ENCODE results near the gene GLT8D2.
"Not testable (repeated sequence)": the region's sequence is repeated elsewhere in the genome, so short reads cannot be mapped to it uniquely, and the experiment has no call there.

The GLT8D2 gene

DNA sequence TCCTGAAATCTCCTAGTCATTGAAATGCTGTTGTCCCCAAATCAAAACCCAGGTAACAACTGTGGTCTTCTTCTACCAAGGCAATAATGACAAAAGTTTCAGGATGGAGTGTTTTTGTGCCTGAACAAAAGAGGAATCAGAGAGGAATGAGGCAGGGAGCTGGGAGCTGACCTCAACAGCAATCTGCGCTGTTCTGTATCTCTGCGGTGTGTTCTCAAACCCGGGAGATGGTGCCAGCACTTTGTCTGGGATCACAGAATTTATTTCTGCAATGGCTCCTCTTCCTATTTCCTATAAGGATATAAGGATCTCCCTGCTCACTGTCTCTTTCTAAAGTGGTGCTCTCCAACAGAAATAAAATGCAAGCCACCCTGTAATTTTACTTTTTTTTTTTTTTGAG, 449 bp upstream of the GLT8D2 start:
- DNase-seq: no peak

DNA sequence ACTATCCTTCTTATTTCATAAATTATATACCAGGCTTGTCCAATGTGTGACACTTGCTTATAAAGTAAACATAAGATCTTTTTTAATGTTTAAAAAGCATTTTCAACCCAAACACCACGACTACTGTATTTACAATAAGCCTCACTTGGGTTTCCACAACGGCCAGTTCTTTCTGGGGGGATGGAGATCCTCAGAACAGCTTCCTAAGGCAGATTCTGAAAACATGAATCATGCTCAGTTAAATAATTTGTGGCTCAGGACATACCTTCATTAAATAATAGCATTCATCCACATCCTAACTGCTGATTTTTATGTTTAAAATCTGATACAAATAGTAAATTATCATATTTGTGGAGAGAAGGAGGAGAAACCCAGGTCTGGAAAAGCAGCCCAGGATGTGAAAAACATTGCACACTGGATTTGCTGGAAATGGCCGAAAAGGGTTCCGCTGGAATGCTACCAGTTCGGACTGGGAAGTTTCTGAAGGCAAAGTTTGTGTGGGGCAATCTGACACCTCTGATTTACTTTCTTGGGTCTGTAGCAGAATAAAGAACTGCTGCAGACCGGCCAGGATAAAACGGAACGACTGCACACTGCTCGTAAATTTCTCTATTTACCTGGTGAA, 597 bp downstream of the GLT8D2 start:
- DNase-seq: no peak

- DNase-seq: no peak
Measured at GRCh38 chr12:104048811-104049210, 1.2 kb downstream of the GLT8D2 start.

GRCh38 chr12:104048162-104048561, 1.8 kb downstream of the GLT8D2 start:
- DNase-seq: no peak

DNA sequence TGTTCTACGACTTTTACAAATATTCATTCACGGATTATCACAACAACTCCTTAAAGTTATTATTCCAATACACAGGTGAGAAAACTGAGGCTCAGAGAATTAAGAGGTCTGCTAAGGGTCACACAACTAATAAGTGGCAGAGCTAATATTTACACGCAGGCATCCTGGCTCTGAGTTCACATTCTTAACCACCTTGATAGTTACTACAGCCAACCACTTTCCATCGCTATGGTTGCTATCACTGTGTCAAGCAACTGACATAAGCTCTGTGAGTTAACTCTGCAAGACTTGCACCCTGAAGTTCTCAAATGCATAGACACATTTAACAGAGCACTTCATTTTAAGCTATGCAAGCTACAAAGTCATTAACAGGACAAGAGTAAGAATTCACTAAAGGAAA, 3.7 kb downstream of the GLT8D2 start:
- DNase-seq: no peak

- no peak for DNase-seq
Measured at GRCh38 chr12:104044158-104044557, 5.8 kb downstream of the GLT8D2 start.

DNA sequence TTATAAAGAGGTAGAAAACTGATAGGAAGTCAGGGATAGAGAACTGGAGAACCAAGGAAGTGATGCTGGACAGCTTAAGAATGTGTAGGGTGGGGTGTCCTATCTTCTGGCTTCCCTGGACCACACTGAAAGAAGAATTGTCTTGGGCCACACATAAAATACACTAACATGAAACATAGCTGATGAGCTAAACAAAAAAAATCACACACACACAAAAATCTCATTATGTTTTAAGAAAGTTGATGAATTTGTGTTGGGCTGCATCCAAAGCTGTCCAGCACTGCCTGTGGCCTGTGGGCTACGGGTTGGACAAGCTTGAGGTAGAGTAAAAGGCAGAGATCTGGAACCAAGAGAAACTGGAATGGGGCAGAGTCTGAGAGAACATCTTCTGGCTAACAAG, 7.4 kb downstream of the GLT8D2 start:
- DNase-seq: no peak

- DNase-seq: not testable (repeated sequence)
Measured at GRCh38 chr12:104039769-104040168, 10.2 kb downstream of the GLT8D2 start.

DNA sequence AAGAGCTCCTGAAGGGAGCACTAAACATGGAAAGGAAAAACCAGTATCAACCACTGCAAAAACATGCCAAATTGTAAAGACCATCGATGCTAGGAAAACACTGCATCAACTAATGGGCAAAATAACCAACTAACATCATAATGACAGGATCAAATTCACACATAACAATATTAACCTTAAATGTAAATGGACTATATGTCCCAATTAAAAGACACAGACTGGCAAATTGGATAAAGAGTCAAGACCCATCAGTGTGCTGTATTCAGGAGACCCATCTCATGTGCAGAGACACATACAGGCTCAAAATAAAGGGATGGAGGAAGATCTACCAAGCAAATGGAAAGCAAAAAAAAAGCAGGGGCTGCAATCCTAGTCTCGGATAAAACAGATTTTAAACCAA, 13.8 kb downstream of the GLT8D2 start:
- not testable (repeated sequence) for DNase-seq

DNA sequence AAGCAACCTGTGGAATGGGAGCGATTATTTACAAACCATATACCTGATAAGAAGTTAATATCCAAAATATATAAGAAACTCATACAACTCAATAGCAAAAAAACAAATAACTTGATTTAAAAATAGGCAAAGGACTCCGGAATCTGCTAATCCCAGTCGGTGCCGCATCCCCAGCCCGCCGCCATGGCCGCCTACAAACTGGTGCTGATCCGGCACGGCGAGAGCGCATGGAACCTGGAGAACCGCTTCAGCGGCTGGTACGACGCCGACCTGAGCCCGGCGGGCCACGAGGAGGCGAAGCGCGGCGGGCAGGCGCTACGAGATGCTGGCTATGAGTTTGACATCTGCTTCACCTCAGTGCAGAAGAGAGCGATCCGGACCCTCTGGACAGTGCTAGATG, 19.4 kb downstream of the GLT8D2 start:
- DNase-seq: not testable (repeated sequence)

- no peak for DNase-seq
Measured at GRCh38 chr12:104026841-104027599, 23.0 kb downstream of the GLT8D2 start.

DNA sequence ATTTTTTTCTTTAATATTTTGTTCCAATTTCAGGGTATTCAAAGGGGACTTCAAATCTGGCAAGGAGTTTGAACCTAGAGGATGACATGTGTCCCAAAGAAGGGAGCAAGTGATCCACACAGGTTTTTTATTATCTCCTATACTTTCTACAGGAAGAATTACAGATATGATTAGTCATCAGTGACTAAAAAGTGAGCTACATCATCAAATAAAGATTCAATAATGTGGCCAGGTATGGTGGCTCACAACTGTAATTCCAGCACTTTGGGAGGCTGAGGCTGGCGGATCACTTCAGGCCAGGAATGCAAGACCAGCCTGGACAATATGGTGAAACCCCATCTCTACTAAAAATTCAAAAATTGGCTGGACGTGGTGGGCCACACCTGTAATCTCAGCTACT, 24.2 kb downstream of the GLT8D2 start:
- no peak for DNase-seq

- DNase-seq: no peak
Measured at GRCh38 chr12:104024348-104024747, 25.6 kb downstream of the GLT8D2 start.

GRCh38 chr12:104023710-104024109, 26.3 kb downstream of the GLT8D2 start:
- DNase-seq: no peak

GRCh38 chr12:104022786-104023185, 27.2 kb downstream of the GLT8D2 start:
- DNase-seq: no peak

DNA sequence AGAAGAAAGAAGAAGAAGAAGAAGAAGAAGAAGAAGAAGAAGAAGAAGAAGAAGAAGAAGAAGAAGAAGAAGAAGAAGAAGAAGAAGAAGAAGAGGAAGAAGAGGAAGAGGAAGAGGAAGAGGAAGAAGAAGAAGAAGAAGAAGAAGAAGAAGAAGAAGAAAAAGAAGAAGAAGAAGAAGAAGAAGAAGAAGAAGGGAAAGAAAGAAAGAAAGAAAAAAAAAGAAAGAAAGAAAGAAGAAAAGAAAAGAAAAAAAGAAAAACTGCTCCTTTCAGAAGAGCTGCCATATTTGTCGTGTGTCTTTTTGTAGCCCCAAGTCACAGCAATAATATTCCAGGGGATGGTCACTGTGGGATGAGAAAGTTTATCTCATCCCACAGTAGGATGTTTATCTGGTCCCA, 28.1 kb downstream of the GLT8D2 start:
- DNase-seq: not testable (repeated sequence)

- DNase-seq: no peak
Measured at GRCh38 chr12:104012331-104012730, 37.7 kb downstream of the GLT8D2 start.

- DNase-seq: no peak
Measured at GRCh38 chr12:104011253-104011652, 38.7 kb downstream of the GLT8D2 start.

DNA sequence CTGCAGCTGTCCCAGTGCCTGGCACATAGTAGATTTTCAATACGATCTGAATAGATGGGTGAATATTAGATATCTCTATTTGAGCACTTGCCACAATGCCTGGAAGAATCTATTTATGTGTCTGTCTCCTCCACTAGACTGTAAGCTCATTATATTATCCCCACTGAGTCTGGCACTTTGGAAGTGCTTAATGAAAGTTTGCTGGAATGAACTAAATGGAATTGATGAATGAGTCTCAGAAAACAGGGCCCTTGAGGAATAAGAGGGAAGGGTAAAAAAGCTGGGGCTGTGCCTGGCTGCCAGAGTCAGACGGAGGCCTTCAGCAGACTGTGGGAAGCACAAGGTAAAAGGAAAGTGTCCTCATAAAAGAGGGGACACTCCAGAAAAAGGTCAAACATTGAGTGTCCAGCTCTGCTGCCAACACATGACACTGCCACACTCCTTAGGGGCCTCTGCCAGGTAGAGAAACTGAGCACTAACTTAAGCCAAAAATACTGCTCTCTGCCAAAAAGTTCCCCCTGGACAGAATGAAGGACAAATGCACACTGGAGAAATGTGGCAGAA, 39.3 kb downstream of the GLT8D2 start:
- no peak for DNase-seq

GRCh38 chr12:104010121-104010520, 39.9 kb downstream of the GLT8D2 start:
- DNase-seq: no peak

- DNase-seq: no peak
Measured at GRCh38 chr12:104006929-104007328, 43.1 kb downstream of the GLT8D2 start.

GRCh38 chr12:104003596-104003995, 46.4 kb downstream of the GLT8D2 start:
- DNase-seq: no peak

DNA sequence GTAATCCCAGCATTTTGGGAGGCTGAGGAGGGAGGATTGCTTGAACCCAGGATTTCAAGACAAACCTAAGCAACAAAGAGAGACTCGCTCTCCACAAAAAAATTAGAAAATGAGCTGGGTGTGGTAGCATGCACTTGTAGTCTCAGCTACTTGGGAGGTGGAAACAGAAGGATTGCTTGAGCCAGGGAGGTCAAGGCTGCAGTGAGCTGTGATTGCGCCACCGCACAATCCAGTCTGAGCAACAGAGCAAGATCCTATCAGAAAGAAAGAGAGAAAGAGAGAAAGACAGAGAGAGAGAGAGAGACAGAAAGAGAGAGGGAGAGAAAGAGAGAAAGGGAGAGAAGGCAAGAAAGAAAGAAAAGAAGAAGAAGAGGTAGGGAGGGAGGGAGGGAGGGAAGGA, 47.3 kb downstream of the GLT8D2 start:
- DNase-seq: no peak

- no peak for DNase-seq
Measured at GRCh38 chr12:104000807-104001434, 49.1 kb downstream of the GLT8D2 start.

Measured in activated gamma-delta T cell (primary cell).